ENCODE data around the gene SMIM22. TPM values are rescaled to one million over a fixed set of nuclear protein-coding genes. Genes with fewer than 3 reads are reported as not detected.

The SMIM22 gene
- total and polyA plus RNA-seq, 4 donors, result 0.49 to 1.2 (median 0.72) TPM; not detected in 1

DNA sequence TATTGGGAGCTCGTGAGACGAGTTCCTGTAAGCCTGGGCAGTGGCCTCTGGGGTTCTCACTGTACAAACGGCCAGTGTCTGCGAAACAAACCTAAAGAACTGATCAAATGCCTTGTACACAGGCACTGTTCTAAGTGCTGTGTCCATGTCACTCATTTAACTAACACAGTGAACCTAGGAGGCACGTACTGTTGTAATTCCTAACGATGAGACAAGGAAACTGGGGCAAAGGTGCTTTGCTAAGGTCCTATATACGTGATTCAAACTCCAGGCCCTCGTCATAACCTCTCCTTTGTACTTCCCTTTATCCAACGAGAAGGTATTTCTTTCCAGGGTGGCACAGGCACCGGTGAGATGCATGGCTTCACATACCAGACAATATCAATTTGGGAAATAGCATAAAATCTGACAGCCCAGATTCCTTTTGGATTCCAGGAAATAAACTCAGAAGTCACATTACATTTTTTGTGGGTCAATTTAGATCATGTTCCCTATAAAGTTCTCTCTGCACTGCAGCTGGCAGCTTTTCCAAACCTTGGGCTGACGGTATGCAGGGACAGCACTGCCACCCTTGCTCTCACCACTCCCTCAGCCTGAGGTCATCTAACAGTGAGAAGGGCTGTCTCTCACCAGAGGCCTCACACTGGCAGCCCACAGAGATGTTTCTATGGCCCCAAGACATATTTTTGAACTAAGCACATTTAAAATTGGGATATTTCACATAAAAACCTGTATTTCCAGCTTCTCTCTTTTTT, 33.6 kb downstream of the SMIM22 start:
- no peak overlapping the region for H3K9ac ChIP-seq (ENCODE audit: low read depth in 1 of 2, low read length in 2 of 2)
- TF ChIP-seq FOXA2 (IDR thresholded peaks at IDR 0.05), result no peak
- TF ChIP-seq, protein P1, sequence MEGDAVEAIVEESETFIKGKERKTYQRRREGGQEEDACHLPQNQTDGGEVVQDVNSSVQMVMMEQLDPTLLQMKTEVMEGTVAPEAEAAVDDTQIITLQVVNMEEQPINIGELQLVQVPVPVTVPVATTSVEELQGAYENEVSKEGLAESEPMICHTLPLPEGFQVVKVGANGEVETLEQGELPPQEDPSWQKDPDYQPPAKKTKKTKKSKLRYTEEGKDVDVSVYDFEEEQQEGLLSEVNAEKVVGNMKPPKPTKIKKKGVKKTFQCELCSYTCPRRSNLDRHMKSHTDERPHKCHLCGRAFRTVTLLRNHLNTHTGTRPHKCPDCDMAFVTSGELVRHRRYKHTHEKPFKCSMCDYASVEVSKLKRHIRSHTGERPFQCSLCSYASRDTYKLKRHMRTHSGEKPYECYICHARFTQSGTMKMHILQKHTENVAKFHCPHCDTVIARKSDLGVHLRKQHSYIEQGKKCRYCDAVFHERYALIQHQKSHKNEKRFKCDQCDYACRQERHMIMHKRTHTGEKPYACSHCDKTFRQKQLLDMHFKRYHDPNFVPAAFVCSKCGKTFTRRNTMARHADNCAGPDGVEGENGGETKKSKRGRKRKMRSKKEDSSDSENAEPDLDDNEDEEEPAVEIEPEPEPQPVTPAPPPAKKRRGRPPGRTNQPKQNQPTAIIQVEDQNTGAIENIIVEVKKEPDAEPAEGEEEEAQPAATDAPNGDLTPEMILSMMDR (IDR thresholded peaks at IDR 0.05; ENCODE audit: low read depth, low read length, missing input control), result no peak
- TF ChIP-seq SP1 (IDR thresholded peaks at IDR 0.05), result no peak
- no peak for TF ChIP-seq RXRA (IDR thresholded peaks at IDR 0.05)
- no peak for TF ChIP-seq GABPA (IDR thresholded peaks at IDR 0.05 in 1 of 2, conservative IDR thresholded peaks at IDR 0.05 in 1 of 2)
- TF ChIP-seq RAD21 (IDR thresholded peaks at IDR 0.05), result no peak
- no peak for DNase-seq (ENCODE audit: low spot score)
- H3K4me1 ChIP-seq (ENCODE audit: control insufficient read depth in 4 of 4, insufficient read depth in 4 of 4, low read length in 3 of 4), result no peaks in the 10 kb centered on the region
- no peaks in the 10 kb centered on the region for H3K27me3 ChIP-seq (ENCODE audit: control insufficient read depth in 4 of 4, insufficient read depth in 4 of 4, low read length in 3 of 4)
- no peak overlapping the region for H3K27ac ChIP-seq (ENCODE audit: low read depth in 1 of 2, low read length in 2 of 2)
- 90% methylated on average over 11 of the region's 11 CpGs for WGBS
- H3K36me3 ChIP-seq (ENCODE audit: control insufficient read depth in 4 of 4, insufficient read depth in 3 of 4, low read depth in 1 of 4, low read length in 3 of 4), result peaks cover 13 to 79% (median 57%) of the 10 kb centered on the region in 4 donors
- no peaks in the 10 kb centered on the region for H3K9me3 ChIP-seq (ENCODE audit: control insufficient read depth in 4 of 4, low read length in 3 of 4)
- H3K4me3 ChIP-seq (ENCODE audit: low read depth in 1 of 3, low read length in 3 of 3), result no peak overlapping the region

- TF ChIP-seq JUND (IDR thresholded peaks at IDR 0.05) (no peak), RAD21 (IDR thresholded peaks at IDR 0.05) (no peak), ZBTB33 (IDR thresholded peaks at IDR 0.05) (no peak), FOXA1 (IDR thresholded peaks at IDR 0.05) (no peak), TAF1 (conservative IDR thresholded peaks at IDR 0.05) (no peak), FOXA2 (IDR thresholded peaks at IDR 0.05) (no peak), RXRA (IDR thresholded peaks at IDR 0.05) (no peak), HNF4G (IDR thresholded peaks at IDR 0.05) (no peak), MAX (IDR thresholded peaks at IDR 0.05) (no peak), GABPA (IDR thresholded peaks at IDR 0.05 in 1 of 2, conservative IDR thresholded peaks at IDR 0.05 in 1 of 2) (no peak), YY1 (IDR thresholded peaks at IDR 0.05) (no peak), EGR1 (IDR thresholded peaks at IDR 0.05; ENCODE audit: low read depth in 2 of 2) (no peak)
- TF ChIP-seq, protein P2, sequence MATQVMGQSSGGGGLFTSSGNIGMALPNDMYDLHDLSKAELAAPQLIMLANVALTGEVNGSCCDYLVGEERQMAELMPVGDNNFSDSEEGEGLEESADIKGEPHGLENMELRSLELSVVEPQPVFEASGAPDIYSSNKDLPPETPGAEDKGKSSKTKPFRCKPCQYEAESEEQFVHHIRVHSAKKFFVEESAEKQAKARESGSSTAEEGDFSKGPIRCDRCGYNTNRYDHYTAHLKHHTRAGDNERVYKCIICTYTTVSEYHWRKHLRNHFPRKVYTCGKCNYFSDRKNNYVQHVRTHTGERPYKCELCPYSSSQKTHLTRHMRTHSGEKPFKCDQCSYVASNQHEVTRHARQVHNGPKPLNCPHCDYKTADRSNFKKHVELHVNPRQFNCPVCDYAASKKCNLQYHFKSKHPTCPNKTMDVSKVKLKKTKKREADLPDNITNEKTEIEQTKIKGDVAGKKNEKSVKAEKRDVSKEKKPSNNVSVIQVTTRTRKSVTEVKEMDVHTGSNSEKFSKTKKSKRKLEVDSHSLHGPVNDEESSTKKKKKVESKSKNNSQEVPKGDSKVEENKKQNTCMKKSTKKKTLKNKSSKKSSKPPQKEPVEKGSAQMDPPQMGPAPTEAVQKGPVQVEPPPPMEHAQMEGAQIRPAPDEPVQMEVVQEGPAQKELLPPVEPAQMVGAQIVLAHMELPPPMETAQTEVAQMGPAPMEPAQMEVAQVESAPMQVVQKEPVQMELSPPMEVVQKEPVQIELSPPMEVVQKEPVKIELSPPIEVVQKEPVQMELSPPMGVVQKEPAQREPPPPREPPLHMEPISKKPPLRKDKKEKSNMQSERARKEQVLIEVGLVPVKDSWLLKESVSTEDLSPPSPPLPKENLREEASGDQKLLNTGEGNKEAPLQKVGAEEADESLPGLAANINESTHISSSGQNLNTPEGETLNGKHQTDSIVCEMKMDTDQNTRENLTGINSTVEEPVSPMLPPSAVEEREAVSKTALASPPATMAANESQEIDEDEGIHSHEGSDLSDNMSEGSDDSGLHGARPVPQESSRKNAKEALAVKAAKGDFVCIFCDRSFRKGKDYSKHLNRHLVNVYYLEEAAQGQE (IDR thresholded peaks at IDR 0.05), result no peak
- TF ChIP-seq, protein P1 (IDR thresholded peaks at IDR 0.05; ENCODE audit: low read depth, low read length, missing input control), result no peak
- TF ChIP-seq, protein P3, sequence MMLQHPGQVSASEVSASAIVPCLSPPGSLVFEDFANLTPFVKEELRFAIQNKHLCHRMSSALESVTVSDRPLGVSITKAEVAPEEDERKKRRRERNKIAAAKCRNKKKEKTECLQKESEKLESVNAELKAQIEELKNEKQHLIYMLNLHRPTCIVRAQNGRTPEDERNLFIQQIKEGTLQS (IDR thresholded peaks at IDR 0.05), result no peak
- Histone ChIP-seq H3K4me1 (ENCODE audit: control insufficient read depth in 4 of 4, insufficient read depth in 4 of 4, low read length in 3 of 4) (no peaks in the 10 kb centered on the region), H3K9me3 (ENCODE audit: control insufficient read depth in 4 of 4, low read length in 3 of 4) (no peaks in the 10 kb centered on the region), H3K36me3 (ENCODE audit: control insufficient read depth in 4 of 4, insufficient read depth in 3 of 4, low read depth in 1 of 4, low read length in 3 of 4) (peaks cover 16 to 66% (median 47%) of the 10 kb centered on the region in 4 donors), H3K9ac (ENCODE audit: low read depth in 1 of 2, low read length in 2 of 2) (no peak overlapping the region), H3K27ac (ENCODE audit: low read depth in 1 of 2, low read length in 2 of 2) (no peak overlapping the region), H3K4me3 (ENCODE audit: low read depth in 1 of 3, low read length in 3 of 3) (no peak overlapping the region), H3K27me3 (ENCODE audit: control insufficient read depth in 4 of 4, insufficient read depth in 4 of 4, low read length in 3 of 4) (no peaks in the 10 kb centered on the region)
- no peak for DNase-seq (ENCODE audit: low spot score)
- 89% methylated on average over 7 of the region's 7 CpGs for WGBS
Measured at GRCh38 chr16:4830408-4830807, 35.2 kb downstream of the SMIM22 start.

All from liver (tissue), 9 donors.